HG03442 (cell line): ENCODE results near the gene MUC7.

Experiments used
- ATAC-seq: cut with Tn5 transposase; IDR thresholded peaks from one replicate; pipeline ENCODE4 v1.9.1; 2021; ENCODE audit warnings: mild to moderate bottlenecking, moderate library complexity; ENCODE audit not compliant: unreplicated experiment

MUC7 gene

DNA sequence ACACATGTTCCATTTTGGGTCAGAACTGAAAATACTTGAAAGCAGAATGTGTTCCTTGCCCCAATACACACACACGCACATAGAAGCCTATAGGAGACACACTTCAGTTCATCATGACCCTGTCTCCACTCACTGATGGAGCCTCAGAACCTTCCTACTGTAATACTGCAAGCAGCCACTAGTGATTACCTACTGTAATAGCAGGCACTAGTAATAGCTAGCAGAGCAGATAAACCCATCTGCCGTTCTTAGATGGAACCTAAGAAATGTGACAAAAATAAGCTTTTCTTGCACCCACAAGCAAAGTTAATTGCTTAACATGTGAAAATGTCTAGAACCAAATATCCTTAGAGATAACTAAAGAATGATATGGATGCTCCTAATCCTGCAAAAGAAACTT, 60.0 kb downstream of the MUC7 start:
- peak; percentile 90 for ATAC-seq
